Measurements from ENCODE around the gene ST3GAL4. TPM values are rescaled to one million over a fixed set of nuclear protein-coding genes. Genes with fewer than 3 reads are reported as not detected.

The ST3GAL4 gene
- total RNA-seq, 2 donors from 2014 or later = 27.7 to 98.0 TPM

GRCh38 chr11:126357969-126358762 lies 2.7 kb downstream of the ST3GAL4 start:
- Histone ChIP-seq H3K27ac (peak overlapping the region in 1 of 2 donors; percentile 81), H3K27me3 (replicated peaks; ENCODE audit: insufficient read depth) (no peaks in the 10 kb centered on the region), H3K36me3 (no peaks in the 10 kb centered on the region), H3K4me1 (ENCODE audit: control insufficient read depth in 1 of 2, low read depth in 2 of 2) (peaks cover 19 to 55% of the 10 kb centered on the region in 2 donors), H3K9me3 (no peaks in the 10 kb centered on the region), H3K4me3 (peak overlapping the region; percentile 81)
- TF ChIP-seq CTCF (IDR thresholded peaks at IDR 0.05) = no peak
- no peak for DNase-seq (ENCODE audit: low spot score)
- no peak for ATAC-seq (ENCODE audit: insufficient number of reproducible peaks, low FRiP score, low read depth)

- ATAC-seq (ENCODE audit: insufficient number of reproducible peaks, low FRiP score, low read depth) = no peak
- Histone ChIP-seq H3K27ac (no peak overlapping the region), H3K4me1 (ENCODE audit: control insufficient read depth in 1 of 2, low read depth in 2 of 2) (peaks cover 19 to 49% of the 10 kb centered on the region in 2 donors), H3K36me3 (no peaks in the 10 kb centered on the region), H3K27me3 (replicated peaks; ENCODE audit: insufficient read depth) (no peaks in the 10 kb centered on the region), H3K4me3 (no peak overlapping the region), H3K9me3 (no peaks in the 10 kb centered on the region)
- TF ChIP-seq CTCF (IDR thresholded peaks at IDR 0.05) = no peak
- DNase-seq (ENCODE audit: low spot score) = no peak
Observed at GRCh38 chr11:126358763-126359160, 3.3 kb downstream of the ST3GAL4 start.

GRCh38 chr11:126359431-126360048 lies 4.1 kb downstream of the ST3GAL4 start:
- Histone ChIP-seq H3K27me3 (replicated peaks; ENCODE audit: insufficient read depth) (no peaks in the 10 kb centered on the region), H3K27ac (no peak overlapping the region), H3K4me1 (ENCODE audit: control insufficient read depth in 1 of 2, low read depth in 2 of 2) (peaks cover 19 to 43% of the 10 kb centered on the region in 2 donors), H3K9me3 (no peaks in the 10 kb centered on the region), H3K36me3 (no peaks in the 10 kb centered on the region), H3K4me3 (peak overlapping the region; percentile 52)
- DNase-seq (ENCODE audit: low spot score) (no peak), ATAC-seq (ENCODE audit: insufficient number of reproducible peaks, low FRiP score, low read depth) (no peak)
- no peak for TF ChIP-seq CTCF (IDR thresholded peaks at IDR 0.05)

- ATAC-seq (ENCODE audit: insufficient number of reproducible peaks, low FRiP score, low read depth) (no peak), DNase-seq (ENCODE audit: low spot score) (no peak)
- Histone ChIP-seq H3K27me3 (replicated peaks; ENCODE audit: insufficient read depth) (no peaks in the 10 kb centered on the region), H3K36me3 (no peaks in the 10 kb centered on the region), H3K27ac (no peak overlapping the region), H3K4me1 (ENCODE audit: control insufficient read depth in 1 of 2, low read depth in 2 of 2) (peaks cover 19 to 38% of the 10 kb centered on the region in 2 donors), H3K4me3 (peak overlapping the region; percentile 52), H3K9me3 (no peaks in the 10 kb centered on the region)
- TF ChIP-seq CTCF (IDR thresholded peaks at IDR 0.05) = no peak
Observed at GRCh38 chr11:126360049-126360446, 4.6 kb downstream of the ST3GAL4 start.

GRCh38 chr11:126361400-126361799 lies 5.9 kb downstream of the ST3GAL4 start:
- DNase-seq (ENCODE audit: low spot score) (no peak), ATAC-seq (ENCODE audit: insufficient number of reproducible peaks, low FRiP score, low read depth) (no peak)
- TF ChIP-seq CTCF (IDR thresholded peaks at IDR 0.05) = no peak
- H3K36me3 ChIP-seq = no peaks in the 10 kb centered on the region
- H3K4me3 ChIP-seq = no peak overlapping the region
- peaks cover 15 to 41% of the 10 kb centered on the region in 2 donors for H3K4me1 ChIP-seq (ENCODE audit: control insufficient read depth in 1 of 2, low read depth in 2 of 2)
- H3K27me3 ChIP-seq (replicated peaks; ENCODE audit: insufficient read depth) = no peaks in the 10 kb centered on the region
- H3K27ac ChIP-seq = no peak overlapping the region
- H3K9me3 ChIP-seq = no peaks in the 10 kb centered on the region
